A549 (cell line): Measurements from ENCODE around the gene KSR2. TPM values are rescaled to one million over a fixed set of nuclear protein-coding genes. Genes with fewer than 3 reads are reported as not detected.

Experiments used
- ATAC-seq, 2 experiments: fragments of 200-7000 bp in 1 of 2; fragments of >200 bp in 1 of 2; cut with Nextera tagmentation in 1 of 2; cut with Tn5 transposase in 1 of 2; 3 replicates each; pipeline versions ENCODE4 v1.8.0 to v1.9.1; 2018 to 2020; ENCODE audit warnings: mild to moderate bottlenecking in 1 of 2, moderate library complexity in 1 of 2
- CTCF ChIA-PET: fragments of 300-600 bp; sonication (Branson Sonifier 250); formaldehyde crosslinking; extraction: SDS; loops from one replicate; lab custom pipeline; 2021; ENCODE audit warnings: antibody characterized with exemption, inconsistent platforms; lab: Yijun Ruan, JAX
- POLR2A ChIA-PET: fragments of 350-600 bp; formaldehyde crosslinking; extraction: SDS; loops from one replicate; lab custom pipeline; 2021; ENCODE audit warnings: antibody characterized with exemption, inconsistent platforms; lab: Yijun Ruan, JAX
- DNase-seq, 2 experiments: peaks; one replicate each; pipeline versions ENCODE4 v3.0.0 to v3.0.0-alpha.2; 2011 to 2016; ENCODE audit warnings: low read depth in 1 of 2, low spot score in 1 of 2
- FAIRE-seq: peaks from 2 replicates; lab custom pipeline; 2011; peaks lifted over from hg19 to GRCh38; lab: Jason Lieb, UNC
- H3K27ac ChIP-seq, 2 experiments: fragments of >200 bp; sonication (Bioruptor Twin); formaldehyde crosslinking; 3 replicates each; pipeline ENCODE4 v1.5.1; 2016 to 2017
- H3K4me1 ChIP-seq: fragments of >200 bp; sonication (Bioruptor Twin); formaldehyde crosslinking; 3 replicates; pipeline ENCODE4 v1.6.1; 2016
- H3K4me2 ChIP-seq: fragments of >200 bp; sonication (Bioruptor Twin); formaldehyde crosslinking; 3 replicates; pipeline ENCODE4 v1.6.1; 2016
- H3K4me3 ChIP-seq: fragments of >200 bp; sonication (Bioruptor Twin); formaldehyde crosslinking; 3 replicates; pipeline ENCODE4 v1.5.1; 2016
- H3K9me3 ChIP-seq: fragments of >200 bp; sonication (Bioruptor Twin); formaldehyde crosslinking; 3 replicates; pipeline ENCODE4 v1.6.1; 2016
- BHLHE40 ChIP-seq: IDR thresholded peaks from 2 replicates; pipeline ENCODE4 v1.6.1; 2012; ENCODE audit warnings: low read depth, low read length, inconsistent platforms
- CBX2 ChIP-seq: fragments of 200-600 bp; sonication (generic); IDR thresholded peaks from 2 replicates; pipeline ENCODE4 v1.6.1; 2016; ENCODE audit warnings: low read depth, mild to moderate bottlenecking, borderline replicate concordance
- CBX8 ChIP-seq: fragments of 200-600 bp; sonication (generic); IDR thresholded peaks from 2 replicates; pipeline ENCODE4 v1.6.1; 2016
- CEBPB ChIP-seq, 2 experiments: fragments of >200 bp in 1 of 2; sonication (Bioruptor Twin) in 1 of 2; formaldehyde crosslinking in 1 of 2; IDR thresholded peaks; 2 replicates each; pipeline ENCODE4 v1.6.1; 2012 to 2016
- EHF ChIP-seq: fragments of 250-450 bp; sonication (Bioruptor Pico); IDR thresholded peaks from 2 replicates; pipeline ENCODE4 v1.5.0; 2020; ENCODE audit warnings: mild to moderate bottlenecking
- EHMT2 ChIP-seq: fragments of 200-600 bp; sonication (generic); IDR thresholded peaks from 2 replicates; pipeline ENCODE4 v1.6.1; 2016; ENCODE audit warnings: antibody characterized with exemption, low read depth, mild to moderate bottlenecking, moderate library complexity
- ESRRA ChIP-seq: fragments of 150-350 bp; IDR thresholded peaks from 2 replicates; pipeline ENCODE4 v1.6.1; 2014; ENCODE audit warnings: mild to moderate bottlenecking, low read length, borderline replicate concordance
- FOSB ChIP-seq: fragments of 250-450 bp; sonication (Bioruptor Pico); IDR thresholded peaks from 2 replicates; pipeline ENCODE4 v1.5.0; 2020; ENCODE audit warnings: mild to moderate bottlenecking, moderate library complexity
- FOSL2 ChIP-seq, 2 experiments: fragments of 450-650 bp in 1 of 2; fragments of >200 bp in 1 of 2; sonication (Bioruptor Twin) in 1 of 2; formaldehyde crosslinking; IDR thresholded peaks; 2 replicates each; pipeline versions ENCODE4 v1.5.0 to v1.6.1; 2016 to 2020; ENCODE audit warnings: mild to moderate bottlenecking in 1 of 2, moderate library complexity in 1 of 2
- HES2 ChIP-seq: fragments of >200 bp; sonication (Bioruptor Twin); formaldehyde crosslinking; IDR thresholded peaks from 2 replicates; pipeline ENCODE4 v1.6.1; 2016
- HOXB13 ChIP-seq: fragments of 250-450 bp; sonication (Bioruptor Pico); IDR thresholded peaks from 2 replicates; pipeline ENCODE4 v1.5.0; 2020; ENCODE audit warnings: low read depth, mild to moderate bottlenecking, moderate library complexity
- JUNB ChIP-seq: fragments of >200 bp; sonication (Bioruptor Twin); formaldehyde crosslinking; IDR thresholded peaks from 2 replicates; pipeline ENCODE4 v1.6.1; 2016
- MAZ ChIP-seq: fragments of 150-350 bp; IDR thresholded peaks from 2 replicates; pipeline ENCODE4 v1.6.1; 2014; ENCODE audit warnings: antibody characterized with exemption, low read depth, low read length, borderline replicate concordance
- MYC ChIP-seq: IDR thresholded peaks from 2 replicates; pipeline ENCODE4 v1.6.1; 2012; ENCODE audit warnings: mild to moderate bottlenecking, inconsistent platforms, low read length, improper control_type of control experiment, borderline replicate concordance
- PBX3 ChIP-seq: IDR thresholded peaks from 2 replicates; pipeline ENCODE4 v1.6.1; 2012
- PHF8 ChIP-seq: fragments of 200-600 bp; sonication (generic); IDR thresholded peaks from 2 replicates; pipeline ENCODE4 v1.6.1; 2016; ENCODE audit warnings: low read depth, mild to moderate bottlenecking, antibody characterized with exemption, moderate library complexity, borderline replicate concordance
- RARB ChIP-seq: fragments of 250-450 bp; sonication (Bioruptor Pico); IDR thresholded peaks from 2 replicates; pipeline ENCODE4 v1.8.0; 2021; ENCODE audit warnings: mild to moderate bottlenecking, moderate library complexity
- RCOR1 ChIP-seq: fragments of 150-350 bp; IDR thresholded peaks from 2 replicates; pipeline ENCODE4 v1.6.1; 2014; ENCODE audit warnings: antibody characterized with exemption, low read length, low read depth
- TFCP2L1 ChIP-seq: fragments of 250-450 bp; sonication (Bioruptor Pico); IDR thresholded peaks from 2 replicates; pipeline ENCODE4 v1.5.0; 2021; ENCODE audit warnings: mild to moderate bottlenecking
- TP53 ChIP-seq: fragments of 250-450 bp; sonication (Bioruptor Pico); IDR thresholded peaks from 2 replicates; pipeline ENCODE4 v1.5.0; 2021; ENCODE audit warnings: mild to moderate bottlenecking, moderate library complexity
- ZC3H11A ChIP-seq: fragments of 450-650 bp; IDR thresholded peaks from 2 replicates; pipeline ENCODE4 v1.6.1; 2014; ENCODE audit warnings: antibody characterized with exemption, mild to moderate bottlenecking
- ZFP36 ChIP-seq: fragments of 450-650 bp; IDR thresholded peaks from 2 replicates; pipeline ENCODE4 v1.6.1; 2014; ENCODE audit warnings: borderline replicate concordance; ENCODE audit not compliant: partially characterized antibody
- WGBS: methylation state at CpG from one replicate; pipeline ENCODE4 v1.1.6; 2017; ENCODE audit errors: missing lambda C conversion rate; 5-methylcytosine and 5-hydroxymethylcytosine counted together
- polyA plus RNA-seq, 4 experiments: library from polyadenylated mRNA; depleted of rRNA in 3 of 4; stranded (reverse); fragments of >200 nt; fragmentation: RNase III in 1 of 4; extraction: RNeasy Plus Mini Kit Qiagen cat#74134 plus additional on column Dnase treatment in 1 of 4; gene quantifications; 2 replicates in 3 of 4; 3 replicates in 1 of 4; pipeline ENCODE4 v1.2.3, GENCODE V29; 2011 to 2017
- TF ChIP-seq, protein P1 (sequence below): fragments of >200 bp; sonication (Bioruptor Twin); formaldehyde crosslinking; IDR thresholded peaks from 3 replicates; pipeline ENCODE4 v1.5.1; 2016
- TF ChIP-seq, protein P2 (sequence below): fragments of 200-600 bp; sonication (generic); IDR thresholded peaks from 2 replicates; pipeline ENCODE4 v1.6.1; 2016; ENCODE audit warnings: antibody characterized with exemption, mild to moderate bottlenecking, moderate library complexity
- TF ChIP-seq, protein P3 (sequence below): fragments of >200 bp; sonication (Bioruptor Twin); formaldehyde crosslinking; IDR thresholded peaks from 3 replicates; pipeline ENCODE4 v1.6.1; 2016

KSR2 gene
- polyA plus RNA-seq, 2 of the 4 experiments (the other 2 are of a cell fraction): 0.37 to 1.2 TPM

DNA sequence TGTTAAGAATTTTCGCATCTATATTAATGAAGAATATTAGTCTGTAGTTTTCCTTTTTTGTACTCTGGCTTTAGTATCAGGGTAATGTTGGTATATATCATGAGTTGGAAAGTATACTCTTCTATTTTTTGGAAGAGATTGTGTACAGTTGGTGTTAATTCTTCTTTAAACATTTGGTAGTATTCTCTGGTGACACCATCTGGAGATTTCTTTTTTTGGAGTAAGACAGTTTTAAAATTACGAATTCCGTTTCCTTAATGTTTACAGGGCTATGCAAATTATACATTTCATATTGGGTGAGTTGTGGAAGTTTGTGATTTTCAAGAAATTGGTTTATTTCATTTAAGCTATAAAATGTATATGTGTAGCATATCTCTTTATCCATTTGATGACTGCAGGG, 423.6 kb downstream of the KSR2 start:
- CTCF ChIA-PET: interaction anchor here (1.2 to 1.9 kb wide), 2 partner anchors 10 to 292 kb away, joined by 3 to 4 read pairs; no protein-coding TSS in a partner anchor
- TF ChIP-seq, protein P1, sequence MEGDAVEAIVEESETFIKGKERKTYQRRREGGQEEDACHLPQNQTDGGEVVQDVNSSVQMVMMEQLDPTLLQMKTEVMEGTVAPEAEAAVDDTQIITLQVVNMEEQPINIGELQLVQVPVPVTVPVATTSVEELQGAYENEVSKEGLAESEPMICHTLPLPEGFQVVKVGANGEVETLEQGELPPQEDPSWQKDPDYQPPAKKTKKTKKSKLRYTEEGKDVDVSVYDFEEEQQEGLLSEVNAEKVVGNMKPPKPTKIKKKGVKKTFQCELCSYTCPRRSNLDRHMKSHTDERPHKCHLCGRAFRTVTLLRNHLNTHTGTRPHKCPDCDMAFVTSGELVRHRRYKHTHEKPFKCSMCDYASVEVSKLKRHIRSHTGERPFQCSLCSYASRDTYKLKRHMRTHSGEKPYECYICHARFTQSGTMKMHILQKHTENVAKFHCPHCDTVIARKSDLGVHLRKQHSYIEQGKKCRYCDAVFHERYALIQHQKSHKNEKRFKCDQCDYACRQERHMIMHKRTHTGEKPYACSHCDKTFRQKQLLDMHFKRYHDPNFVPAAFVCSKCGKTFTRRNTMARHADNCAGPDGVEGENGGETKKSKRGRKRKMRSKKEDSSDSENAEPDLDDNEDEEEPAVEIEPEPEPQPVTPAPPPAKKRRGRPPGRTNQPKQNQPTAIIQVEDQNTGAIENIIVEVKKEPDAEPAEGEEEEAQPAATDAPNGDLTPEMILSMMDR: no peak
- TF ChIP-seq RARB (CRISPR knock-in tag) (no peak), BHLHE40 (no peak), MYC (no peak), HOXB13 (CRISPR knock-in tag) (no peak), CBX8 (no peak), ESRRA (no peak), EHF (CRISPR knock-in tag) (no peak), CBX2 (no peak)
- TF ChIP-seq, all 56 proteins: peak for 0
- Histone ChIP-seq H3K4me2 (no peak overlapping the region), H3K9me3 (peaks cover 6% of the 10 kb centered on the region; the same call in 2 of the 3 replicates), H3K27ac (no peak overlapping the region), H3K4me3 (no peak overlapping the region), H3K4me1 (no peaks in the 10 kb centered on the region)
- POLR2A ChIA-PET: no interaction called here
- WGBS: 27% methylated on average over 3 of the region's 3 CpGs
- DNase-seq: no peak
- no peak for ATAC-seq
- no peak for FAIRE-seq

DNA sequence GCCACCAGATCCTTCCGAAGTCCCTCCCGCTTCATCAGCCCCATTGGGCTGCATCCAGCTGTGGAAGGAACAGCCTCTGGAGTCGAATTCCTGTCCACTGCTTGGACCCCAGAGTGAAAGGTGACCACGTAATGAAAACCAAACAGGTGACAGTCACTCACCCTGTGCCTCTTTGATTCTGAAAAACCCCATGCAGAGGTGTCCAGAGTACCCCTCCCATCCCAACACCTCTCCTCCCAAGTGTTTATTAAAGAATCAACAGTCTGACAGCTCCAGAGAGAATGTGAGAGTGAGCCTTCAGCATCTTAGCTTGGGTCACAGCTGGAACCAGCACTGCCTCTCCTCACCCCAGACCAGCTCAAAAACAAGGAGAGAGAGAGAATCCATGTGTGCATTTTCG, 428.8 kb downstream of the KSR2 start:
- no peak for FAIRE-seq
- CTCF ChIA-PET: no interaction called here
- H3K4me3 ChIP-seq: no peak overlapping the region
- WGBS: 40% methylated on average over 5 of the region's 5 CpGs
- no peak overlapping the region for H3K4me2 ChIP-seq
- DNase-seq: no peak
- no peak for ATAC-seq
- TF ChIP-seq FOSB (CRISPR knock-in tag) (no peak), ZFP36 (no peak), ESRRA (no peak), JUNB (no peak), RCOR1 (no peak), TP53 (no peak), TFCP2L1 (no peak), PBX3 (no peak), HES2 (no peak), CBX2 (no peak), MAZ (no peak), EHMT2 (no peak), FOSL2 (IDR thresholded peaks at IDR 0.05) (no peak), FOSL2 (CRISPR knock-in tag; IDR thresholded peaks at IDR 0.05) (no peak), PHF8 (no peak), CEBPB (IDR thresholded peaks at IDR 0.05) (no peak), ZC3H11A (no peak)
- TF ChIP-seq, protein P2, sequence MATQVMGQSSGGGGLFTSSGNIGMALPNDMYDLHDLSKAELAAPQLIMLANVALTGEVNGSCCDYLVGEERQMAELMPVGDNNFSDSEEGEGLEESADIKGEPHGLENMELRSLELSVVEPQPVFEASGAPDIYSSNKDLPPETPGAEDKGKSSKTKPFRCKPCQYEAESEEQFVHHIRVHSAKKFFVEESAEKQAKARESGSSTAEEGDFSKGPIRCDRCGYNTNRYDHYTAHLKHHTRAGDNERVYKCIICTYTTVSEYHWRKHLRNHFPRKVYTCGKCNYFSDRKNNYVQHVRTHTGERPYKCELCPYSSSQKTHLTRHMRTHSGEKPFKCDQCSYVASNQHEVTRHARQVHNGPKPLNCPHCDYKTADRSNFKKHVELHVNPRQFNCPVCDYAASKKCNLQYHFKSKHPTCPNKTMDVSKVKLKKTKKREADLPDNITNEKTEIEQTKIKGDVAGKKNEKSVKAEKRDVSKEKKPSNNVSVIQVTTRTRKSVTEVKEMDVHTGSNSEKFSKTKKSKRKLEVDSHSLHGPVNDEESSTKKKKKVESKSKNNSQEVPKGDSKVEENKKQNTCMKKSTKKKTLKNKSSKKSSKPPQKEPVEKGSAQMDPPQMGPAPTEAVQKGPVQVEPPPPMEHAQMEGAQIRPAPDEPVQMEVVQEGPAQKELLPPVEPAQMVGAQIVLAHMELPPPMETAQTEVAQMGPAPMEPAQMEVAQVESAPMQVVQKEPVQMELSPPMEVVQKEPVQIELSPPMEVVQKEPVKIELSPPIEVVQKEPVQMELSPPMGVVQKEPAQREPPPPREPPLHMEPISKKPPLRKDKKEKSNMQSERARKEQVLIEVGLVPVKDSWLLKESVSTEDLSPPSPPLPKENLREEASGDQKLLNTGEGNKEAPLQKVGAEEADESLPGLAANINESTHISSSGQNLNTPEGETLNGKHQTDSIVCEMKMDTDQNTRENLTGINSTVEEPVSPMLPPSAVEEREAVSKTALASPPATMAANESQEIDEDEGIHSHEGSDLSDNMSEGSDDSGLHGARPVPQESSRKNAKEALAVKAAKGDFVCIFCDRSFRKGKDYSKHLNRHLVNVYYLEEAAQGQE: no peak
- TF ChIP-seq, protein P3, sequence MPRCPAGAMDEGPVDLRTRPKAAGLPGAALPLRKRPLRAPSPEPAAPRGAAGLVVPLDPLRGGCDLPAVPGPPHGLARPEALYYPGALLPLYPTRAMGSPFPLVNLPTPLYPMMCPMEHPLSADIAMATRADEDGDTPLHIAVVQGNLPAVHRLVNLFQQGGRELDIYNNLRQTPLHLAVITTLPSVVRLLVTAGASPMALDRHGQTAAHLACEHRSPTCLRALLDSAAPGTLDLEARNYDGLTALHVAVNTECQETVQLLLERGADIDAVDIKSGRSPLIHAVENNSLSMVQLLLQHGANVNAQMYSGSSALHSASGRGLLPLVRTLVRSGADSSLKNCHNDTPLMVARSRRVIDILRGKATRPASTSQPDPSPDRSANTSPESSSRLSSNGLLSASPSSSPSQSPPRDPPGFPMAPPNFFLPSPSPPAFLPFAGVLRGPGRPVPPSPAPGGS: no peak
- H3K9me3 ChIP-seq: peaks cover 6% of the 10 kb centered on the region; the same call in 2 of the 3 replicates
- 0 out of 3 replicates have a peak, but pooled peaks cover 6% of the 10 kb centered on the region for H3K4me1 ChIP-seq
- no peak overlapping the region for H3K27ac ChIP-seq
- POLR2A ChIA-PET: no interaction called here
